Peyer's patch (tissue), 4 donors: ENCODE data around the gene RCSD1.

Experiments used
- POLR2A ChIP-seq, 2 donors: fragments of 450-650 bp; IDR thresholded peaks; one replicate each; pipeline ENCODE4 v1.5.1; 2017; ENCODE audit warnings: antibody characterized with exemption in 2 of 2, mild to moderate bottlenecking in 2 of 2, moderate library complexity in 2 of 2
- TF ChIP-seq, protein P1 (sequence below), 6 experiments: fragments of 450-650 bp in 4 of 6; fragments of 200-600 bp in 2 of 6; sonication (generic) in 1 of 6; IDR thresholded peaks; one replicate each; pipeline ENCODE4 v1.5.1; 2017 to 2019; ENCODE audit warnings: antibody characterized with exemption in 6 of 6, mild to moderate bottlenecking in 3 of 6, moderate library complexity in 1 of 6

DNA sequence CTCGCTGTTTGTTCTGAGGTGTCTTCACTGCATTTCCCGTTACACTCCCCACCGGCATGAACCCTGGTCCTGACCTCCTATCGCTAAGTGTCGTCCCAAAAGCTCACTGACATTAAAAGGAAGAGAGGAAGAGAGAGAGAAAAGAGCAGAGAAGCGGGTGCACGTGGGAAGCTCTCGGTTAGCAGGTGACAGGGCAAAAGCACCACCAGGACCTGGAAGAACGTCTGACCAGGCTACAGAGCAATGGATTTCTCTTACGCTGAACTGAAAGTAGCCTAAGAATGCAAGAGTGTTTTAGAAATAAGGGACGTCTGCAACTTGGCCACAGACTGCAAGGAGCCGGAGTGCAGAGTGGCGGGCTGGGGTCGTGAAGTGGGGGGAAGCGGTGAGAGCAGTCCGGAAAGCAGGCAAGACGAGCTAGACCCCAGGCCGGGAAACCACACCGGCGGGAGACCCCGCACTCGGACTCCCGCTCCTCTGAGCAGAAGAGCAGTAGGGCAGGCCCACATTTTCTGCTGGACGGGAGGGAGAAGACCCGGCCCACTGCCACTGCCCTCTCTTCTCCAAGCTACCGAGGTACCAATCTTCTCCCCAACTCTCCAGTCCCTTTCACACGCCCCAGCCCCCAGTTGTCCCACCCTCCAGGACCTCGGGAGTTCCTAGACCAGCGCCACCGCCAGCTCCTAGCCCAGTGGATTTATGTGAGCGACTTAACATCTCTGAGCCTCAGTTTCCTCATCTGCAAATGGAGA lies 83.5 kb downstream of the RCSD1 start:
- TF ChIP-seq, protein P1, sequence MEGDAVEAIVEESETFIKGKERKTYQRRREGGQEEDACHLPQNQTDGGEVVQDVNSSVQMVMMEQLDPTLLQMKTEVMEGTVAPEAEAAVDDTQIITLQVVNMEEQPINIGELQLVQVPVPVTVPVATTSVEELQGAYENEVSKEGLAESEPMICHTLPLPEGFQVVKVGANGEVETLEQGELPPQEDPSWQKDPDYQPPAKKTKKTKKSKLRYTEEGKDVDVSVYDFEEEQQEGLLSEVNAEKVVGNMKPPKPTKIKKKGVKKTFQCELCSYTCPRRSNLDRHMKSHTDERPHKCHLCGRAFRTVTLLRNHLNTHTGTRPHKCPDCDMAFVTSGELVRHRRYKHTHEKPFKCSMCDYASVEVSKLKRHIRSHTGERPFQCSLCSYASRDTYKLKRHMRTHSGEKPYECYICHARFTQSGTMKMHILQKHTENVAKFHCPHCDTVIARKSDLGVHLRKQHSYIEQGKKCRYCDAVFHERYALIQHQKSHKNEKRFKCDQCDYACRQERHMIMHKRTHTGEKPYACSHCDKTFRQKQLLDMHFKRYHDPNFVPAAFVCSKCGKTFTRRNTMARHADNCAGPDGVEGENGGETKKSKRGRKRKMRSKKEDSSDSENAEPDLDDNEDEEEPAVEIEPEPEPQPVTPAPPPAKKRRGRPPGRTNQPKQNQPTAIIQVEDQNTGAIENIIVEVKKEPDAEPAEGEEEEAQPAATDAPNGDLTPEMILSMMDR (IDR thresholded peaks at IDR 0.05): no peak
- TF ChIP-seq POLR2A (IDR thresholded peaks at IDR 0.05): no peak
